HEK293T (cell line): ENCODE data around the gene PSMB7.

ENCODE experiments used
- BHLHE40 ChIP-seq: fragments of 450-650 bp; IDR thresholded peaks from 2 replicates; pipeline ENCODE4 v1.6.1; 2016; ENCODE audit warnings: mild to moderate bottlenecking, moderate library complexity, borderline replicate concordance
- FOXK2 ChIP-seq: fragments of 450-650 bp; IDR thresholded peaks from 2 replicates; pipeline ENCODE4 v1.6.1; 2016; ENCODE audit warnings: mild to moderate bottlenecking
- SP1 ChIP-seq: fragments of 450-650 bp; IDR thresholded peaks from 2 replicates; pipeline ENCODE4 v1.6.1; 2017
- TARDBP ChIP-seq: fragments of 450-650 bp; IDR thresholded peaks from 2 replicates; pipeline ENCODE4 v1.6.1; 2016

DNA sequence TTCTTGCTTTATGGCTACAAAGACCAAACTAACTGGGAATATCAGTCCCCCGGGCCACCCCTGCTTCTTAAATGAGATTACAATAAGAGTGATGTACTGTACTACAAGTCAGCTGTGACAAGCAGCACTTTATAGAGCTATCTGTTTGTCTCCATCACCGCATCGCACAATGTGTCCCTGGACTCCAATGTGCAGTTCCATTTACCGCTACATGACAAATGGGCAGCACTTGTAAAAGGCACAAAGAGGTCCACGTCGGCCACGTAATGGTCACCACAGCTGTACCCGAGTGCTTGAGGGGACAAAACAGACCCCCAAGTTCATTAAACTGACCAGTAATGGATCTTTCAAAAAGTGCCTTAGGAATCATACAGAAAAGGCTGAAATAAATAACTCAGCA is 54.1 kb downstream of the PSMB7 start:
- TF ChIP-seq BHLHE40 (no peak), SP1 (no peak), TARDBP (no peak), FOXK2 (no peak)
